ENCODE results near the gene CHMP6.

CHMP6 gene

DNA sequence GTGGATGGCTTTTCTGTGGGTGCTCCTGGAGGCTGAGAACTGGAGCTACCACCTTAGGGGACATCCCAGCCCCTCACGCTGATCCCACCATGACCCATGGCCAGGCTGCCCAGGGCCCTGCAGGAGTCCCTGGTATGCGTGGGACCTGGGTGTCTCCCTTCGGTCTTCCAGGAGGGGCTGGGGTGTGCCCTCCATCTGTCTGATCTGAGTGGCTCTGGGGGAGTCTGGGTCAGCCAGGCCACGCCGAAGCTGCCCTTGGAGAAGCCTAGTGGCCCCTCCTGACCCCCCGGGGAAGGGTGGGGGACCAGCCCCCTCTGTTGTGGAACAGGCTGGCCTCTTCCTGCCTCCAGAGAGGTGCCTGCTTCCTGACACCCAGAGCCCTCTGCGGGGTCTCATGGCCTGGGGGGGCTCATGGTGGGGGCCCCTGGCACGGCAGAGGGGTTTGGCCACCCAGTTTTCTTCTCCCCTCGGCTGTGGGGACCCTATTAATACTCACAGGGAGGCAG lies 54.0 kb downstream of the CHMP6 start:
- H3K9me3 ChIP-seq (ENCODE audit: control insufficient read depth, low read length): no peaks in the 10 kb centered on the region
- no peak for DNase-seq
- peaks cover 7% of the 10 kb centered on the region for H3K4me1 ChIP-seq (ENCODE audit: control insufficient read depth, insufficient read depth, low read length, poor library complexity, severe bottlenecking)
- H3K27me3 ChIP-seq (replicated peaks; ENCODE audit: control insufficient read depth, insufficient read depth, low read length, poor library complexity, severe bottlenecking): no peaks in the 10 kb centered on the region
- no peaks in the 10 kb centered on the region for H3K36me3 ChIP-seq (ENCODE audit: control insufficient read depth, insufficient read depth, low read length)
- no peak overlapping the region for H3K4me3 ChIP-seq (ENCODE audit: insufficient read depth, low read depth, low read length, poor library complexity, severe bottlenecking)
- no peak overlapping the region for H3K27ac ChIP-seq (ENCODE audit: insufficient read depth, low read length, poor library complexity, severe bottlenecking)

- H3K9me3 ChIP-seq (ENCODE audit: control insufficient read depth, low read length): no peaks in the 10 kb centered on the region
- no peak for DNase-seq
- no peak overlapping the region for H3K4me3 ChIP-seq (ENCODE audit: insufficient read depth, low read depth, low read length, poor library complexity, severe bottlenecking)
- no peak overlapping the region for H3K27ac ChIP-seq (ENCODE audit: insufficient read depth, low read length, poor library complexity, severe bottlenecking)
- H3K4me1 ChIP-seq (ENCODE audit: control insufficient read depth, insufficient read depth, low read length, poor library complexity, severe bottlenecking): peaks cover 7% of the 10 kb centered on the region
- H3K36me3 ChIP-seq (ENCODE audit: control insufficient read depth, insufficient read depth, low read length): no peaks in the 10 kb centered on the region
- no peaks in the 10 kb centered on the region for H3K27me3 ChIP-seq (replicated peaks; ENCODE audit: control insufficient read depth, insufficient read depth, low read length, poor library complexity, severe bottlenecking)
Observed at GRCh38 chr17:81046132-81046769, 54.6 kb downstream of the CHMP6 start.

DNA sequence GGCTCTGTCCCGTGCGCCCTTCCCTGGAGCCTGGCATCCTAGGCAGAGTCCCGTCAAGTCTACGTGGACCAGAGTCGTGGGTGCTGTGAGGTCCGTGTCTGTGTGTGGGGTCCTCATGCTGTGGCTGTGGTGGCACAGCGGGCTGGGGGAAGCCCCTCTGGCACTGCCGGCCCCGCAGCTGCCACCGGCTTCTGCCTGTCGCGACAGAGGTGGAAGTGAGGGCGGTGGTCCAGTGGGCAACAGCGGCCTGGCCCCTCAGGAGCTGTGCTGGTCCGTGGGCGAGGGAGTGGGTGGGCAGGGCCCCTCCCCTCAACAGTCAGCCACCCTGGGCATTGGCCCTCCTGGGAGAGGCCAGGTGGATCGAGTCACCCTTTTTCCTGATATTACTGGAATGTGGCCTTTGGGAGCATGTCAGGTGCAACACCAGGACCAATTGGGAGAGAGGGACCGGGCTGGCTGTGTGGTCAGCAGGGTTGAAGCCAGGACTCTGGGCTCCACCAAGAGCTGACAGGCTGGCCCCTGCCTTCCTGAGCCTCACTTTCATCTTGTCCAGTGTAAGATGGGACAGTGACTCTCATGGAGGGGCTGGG lies 55.2 kb downstream of the CHMP6 start:
- no peaks in the 10 kb centered on the region for H3K9me3 ChIP-seq (ENCODE audit: control insufficient read depth, low read length)
- H3K27me3 ChIP-seq (replicated peaks; ENCODE audit: control insufficient read depth, insufficient read depth, low read length, poor library complexity, severe bottlenecking): no peaks in the 10 kb centered on the region
- H3K4me1 ChIP-seq (ENCODE audit: control insufficient read depth, insufficient read depth, low read length, poor library complexity, severe bottlenecking): peaks cover 7% of the 10 kb centered on the region
- H3K4me3 ChIP-seq (ENCODE audit: insufficient read depth, low read depth, low read length, poor library complexity, severe bottlenecking): no peak overlapping the region
- no peak for DNase-seq
- no peak overlapping the region for H3K27ac ChIP-seq (ENCODE audit: insufficient read depth, low read length, poor library complexity, severe bottlenecking)
- H3K36me3 ChIP-seq (ENCODE audit: control insufficient read depth, insufficient read depth, low read length): no peaks in the 10 kb centered on the region

DNA sequence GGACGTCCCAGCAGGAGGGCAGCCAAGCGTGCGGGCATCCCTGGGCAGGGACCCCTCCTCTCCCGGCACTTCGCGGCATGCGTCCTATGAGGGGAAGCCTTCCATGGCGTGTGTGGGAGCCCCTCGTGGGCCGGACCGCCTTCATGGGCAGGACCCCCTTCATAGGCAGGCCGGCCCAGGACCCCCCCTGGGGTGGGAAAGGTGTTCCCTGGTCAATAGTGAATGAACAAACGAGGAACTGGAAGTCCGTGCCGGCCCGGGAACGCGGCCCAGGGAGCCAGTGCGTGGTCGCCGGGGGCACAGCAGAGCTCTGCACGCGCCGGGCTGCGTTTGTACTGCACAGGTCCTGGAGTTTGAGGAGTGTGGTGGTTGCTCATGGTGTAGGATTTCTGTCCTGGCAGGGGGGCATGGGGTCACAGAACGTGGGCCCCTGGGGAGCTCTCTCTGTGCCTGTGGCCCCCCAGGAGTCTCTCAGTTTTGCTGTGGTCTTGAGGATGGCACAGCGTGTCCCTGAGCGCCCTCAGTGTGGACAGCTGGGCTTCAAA lies 57.3 kb downstream of the CHMP6 start:
- Histone ChIP-seq H3K27me3 (replicated peaks; ENCODE audit: control insufficient read depth, insufficient read depth, low read length, poor library complexity, severe bottlenecking) (no peaks in the 10 kb centered on the region), H3K36me3 (ENCODE audit: control insufficient read depth, insufficient read depth, low read length) (no peaks in the 10 kb centered on the region), H3K4me3 (ENCODE audit: insufficient read depth, low read depth, low read length, poor library complexity, severe bottlenecking) (no peak overlapping the region), H3K4me1 (ENCODE audit: control insufficient read depth, insufficient read depth, low read length, poor library complexity, severe bottlenecking) (peaks cover 7% of the 10 kb centered on the region), H3K9me3 (ENCODE audit: control insufficient read depth, low read length) (no peaks in the 10 kb centered on the region), H3K27ac (ENCODE audit: insufficient read depth, low read length, poor library complexity, severe bottlenecking) (no peak overlapping the region)
- DNase-seq: no peak

DNA sequence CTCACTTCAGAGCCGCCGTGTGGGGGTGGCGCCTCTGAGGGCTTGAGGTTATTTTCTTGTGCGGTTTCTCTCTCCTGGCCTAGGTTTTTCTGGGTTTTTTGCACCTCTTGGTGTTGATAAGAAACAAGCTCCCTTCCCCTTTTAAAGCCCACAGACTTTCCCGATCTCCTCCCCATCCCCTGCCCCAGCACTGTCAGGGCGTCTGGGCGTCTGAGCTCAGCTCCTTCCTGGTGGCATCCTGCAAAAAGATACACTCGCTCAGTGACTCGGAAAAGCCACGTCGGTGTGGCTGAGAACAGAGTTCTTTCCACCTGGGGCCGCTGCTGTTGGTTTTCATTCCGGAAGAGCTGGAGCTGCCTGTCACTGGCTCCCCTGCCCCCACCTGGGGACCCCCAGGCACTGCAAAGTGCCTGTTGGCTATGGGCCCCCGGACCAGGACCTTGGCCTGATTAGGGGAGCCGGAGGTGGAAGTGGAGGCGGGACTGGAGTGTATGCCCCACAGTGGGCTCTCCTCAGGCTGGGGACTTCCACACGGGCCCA lies 57.8 kb downstream of the CHMP6 start:
- H3K4me1 ChIP-seq (ENCODE audit: control insufficient read depth, insufficient read depth, low read length, poor library complexity, severe bottlenecking): peaks cover 7% of the 10 kb centered on the region
- no peak for DNase-seq

More for the DNA sequence above, 57.8 kb downstream of the CHMP6 start:
- Histone ChIP-seq H3K27ac (ENCODE audit: insufficient read depth, low read length, poor library complexity, severe bottlenecking) (no peak overlapping the region), H3K36me3 (ENCODE audit: control insufficient read depth, insufficient read depth, low read length) (no peaks in the 10 kb centered on the region), H3K4me3 (ENCODE audit: insufficient read depth, low read depth, low read length, poor library complexity, severe bottlenecking) (no peak overlapping the region), H3K27me3 (replicated peaks; ENCODE audit: control insufficient read depth, insufficient read depth, low read length, poor library complexity, severe bottlenecking) (no peaks in the 10 kb centered on the region), H3K9me3 (ENCODE audit: control insufficient read depth, low read length) (no peaks in the 10 kb centered on the region)
